ENCODE measurements around the gene SLC44A4.
A peak's percentile ranks its signal among the peaks of the same experiment; 100 is the strongest.

Gene SLC44A4

GRCh38 chr6:31901415-31901952 lies 22.7 kb upstream of the SLC44A4 start:
- no peaks in the 10 kb centered on the region for H3K27me3 ChIP-seq (ENCODE audit: control insufficient read depth in 1 of 2, insufficient read depth in 2 of 2, low read length in 2 of 2)
- no peak overlapping the region for H3K9ac ChIP-seq (ENCODE audit: low read length in 2 of 2)
- H3K36me3 ChIP-seq (ENCODE audit: control insufficient read depth in 2 of 2, insufficient read depth in 2 of 2, low read length in 2 of 2): no peaks in the 10 kb centered on the region
- peak overlapping the region; percentile 45 to 88 for H3K4me3 ChIP-seq (ENCODE audit: low read length in 2 of 2)
- no peaks in the 10 kb centered on the region for H3K9me3 ChIP-seq (ENCODE audit: control insufficient read depth in 2 of 2, low read length in 2 of 2)
- peak overlapping the region; percentile 53 for H3K27ac ChIP-seq (ENCODE audit: low read length)
- H3K4me1 ChIP-seq (ENCODE audit: control insufficient read depth, insufficient read depth, low read length): peaks cover 32% of the 10 kb centered on the region

- peak overlapping the region; percentile 53 for H3K27ac ChIP-seq (ENCODE audit: low read length)
Measured at GRCh38 chr6:31900917-31901414, 22.2 kb upstream of the SLC44A4 start.

GRCh38 chr6:31899882-31900722 lies 21.3 kb upstream of the SLC44A4 start:
- no peaks in the 10 kb centered on the region for H3K36me3 ChIP-seq (ENCODE audit: control insufficient read depth in 2 of 2, insufficient read depth in 2 of 2, low read length in 2 of 2)
- H3K9ac ChIP-seq (ENCODE audit: low read length in 2 of 2): no peak overlapping the region
- H3K27me3 ChIP-seq (ENCODE audit: control insufficient read depth in 1 of 2, insufficient read depth in 2 of 2, low read length in 2 of 2): no peaks in the 10 kb centered on the region
- no peak overlapping the region for H3K4me3 ChIP-seq (ENCODE audit: low read length in 2 of 2)
- no peaks in the 10 kb centered on the region for H3K9me3 ChIP-seq (ENCODE audit: control insufficient read depth in 2 of 2, low read length in 2 of 2)
- no peak overlapping the region for H3K27ac ChIP-seq (ENCODE audit: low read length)
- H3K4me1 ChIP-seq (ENCODE audit: control insufficient read depth, insufficient read depth, low read length): peaks cover 32% of the 10 kb centered on the region

More at GRCh38 chr6:31900917-31901414, 22.2 kb upstream of the SLC44A4 start:
- Histone ChIP-seq H3K4me3 (ENCODE audit: low read length in 2 of 2) (peak overlapping the region; percentile 45 to 88), H3K9me3 (ENCODE audit: control insufficient read depth in 2 of 2, low read length in 2 of 2) (no peaks in the 10 kb centered on the region), H3K27me3 (ENCODE audit: control insufficient read depth in 1 of 2, insufficient read depth in 2 of 2, low read length in 2 of 2) (no peaks in the 10 kb centered on the region), H3K4me1 (ENCODE audit: control insufficient read depth, insufficient read depth, low read length) (peaks cover 32% of the 10 kb centered on the region), H3K36me3 (ENCODE audit: control insufficient read depth in 2 of 2, insufficient read depth in 2 of 2, low read length in 2 of 2) (no peaks in the 10 kb centered on the region), H3K9ac (ENCODE audit: low read length in 2 of 2) (no peak overlapping the region)

GRCh38 chr6:31899215-31899614 lies 20.4 kb upstream of the SLC44A4 start:
- Histone ChIP-seq H3K9me3 (ENCODE audit: control insufficient read depth in 2 of 2, low read length in 2 of 2) (no peaks in the 10 kb centered on the region), H3K27ac (ENCODE audit: low read length) (no peak overlapping the region), H3K27me3 (ENCODE audit: control insufficient read depth in 1 of 2, insufficient read depth in 2 of 2, low read length in 2 of 2) (no peaks in the 10 kb centered on the region), H3K4me1 (ENCODE audit: control insufficient read depth, insufficient read depth, low read length) (peaks cover 32% of the 10 kb centered on the region), H3K9ac (ENCODE audit: low read length in 2 of 2) (no peak overlapping the region), H3K4me3 (ENCODE audit: low read length in 2 of 2) (no peak overlapping the region), H3K36me3 (ENCODE audit: control insufficient read depth in 2 of 2, insufficient read depth in 2 of 2, low read length in 2 of 2) (no peaks in the 10 kb centered on the region)

- H3K27ac ChIP-seq (ENCODE audit: low read length): peak overlapping the region; percentile 83
- peaks cover 0 to 2% of the 10 kb centered on the region in 2 donors for H3K36me3 ChIP-seq (ENCODE audit: control insufficient read depth in 2 of 2, insufficient read depth in 2 of 2, low read length in 2 of 2)
- peaks cover 32% of the 10 kb centered on the region for H3K4me1 ChIP-seq (ENCODE audit: control insufficient read depth, insufficient read depth, low read length)
- H3K27me3 ChIP-seq (ENCODE audit: control insufficient read depth in 1 of 2, insufficient read depth in 2 of 2, low read length in 2 of 2): no peaks in the 10 kb centered on the region
- H3K9me3 ChIP-seq (ENCODE audit: control insufficient read depth in 2 of 2, low read length in 2 of 2): no peaks in the 10 kb centered on the region
- H3K4me3 ChIP-seq (ENCODE audit: low read length in 2 of 2): peak overlapping the region; percentile 79 to 99
- H3K9ac ChIP-seq (ENCODE audit: low read length in 2 of 2): peak overlapping the region; percentile 91 to 92
Measured at GRCh38 chr6:31898383-31899011, 19.7 kb upstream of the SLC44A4 start.

GRCh38 chr6:31897612-31898382 lies 19.0 kb upstream of the SLC44A4 start, which contains the start of gene EHMT2:
EHMT2 (minus strand) TSS chr6:31897698; CDS start chr6:31897677, 21 bp downstream.
- Histone ChIP-seq H3K4me1 (ENCODE audit: control insufficient read depth, insufficient read depth, low read length) (peaks cover 29% of the 10 kb centered on the region), H3K27ac (ENCODE audit: low read length) (peak within 1 kb of the TSS; percentile 83), H3K9ac (ENCODE audit: low read length in 2 of 2) (peak within 1 kb of the TSS; percentile 91 to 92), H3K27me3 (ENCODE audit: control insufficient read depth in 1 of 2, insufficient read depth in 2 of 2, low read length in 2 of 2) (no peaks in the 10 kb centered on the region), H3K36me3 (ENCODE audit: control insufficient read depth in 2 of 2, insufficient read depth in 2 of 2, low read length in 2 of 2) (peaks cover 2 to 8% of the 10 kb centered on the region in 2 donors), H3K9me3 (ENCODE audit: control insufficient read depth in 2 of 2, low read length in 2 of 2) (no peaks in the 10 kb centered on the region), H3K4me3 (ENCODE audit: low read length in 2 of 2) (peak within 1 kb of the TSS; percentile 79 to 99)

- peak overlapping the region; percentile 37 for H3K27ac ChIP-seq (ENCODE audit: low read length)
- no peaks in the 10 kb centered on the region for H3K27me3 ChIP-seq (ENCODE audit: control insufficient read depth in 1 of 2, insufficient read depth in 2 of 2, low read length in 2 of 2)
- peaks cover 3 to 13% of the 10 kb centered on the region in 2 donors for H3K36me3 ChIP-seq (ENCODE audit: control insufficient read depth in 2 of 2, insufficient read depth in 2 of 2, low read length in 2 of 2)
- H3K9ac ChIP-seq (ENCODE audit: low read length in 2 of 2): peak overlapping the region; percentile 23 to 66
- peak overlapping the region; percentile 57 to 99 for H3K4me3 ChIP-seq (ENCODE audit: low read length in 2 of 2)
- no peaks in the 10 kb centered on the region for H3K9me3 ChIP-seq (ENCODE audit: control insufficient read depth in 2 of 2, low read length in 2 of 2)
- peaks cover 23% of the 10 kb centered on the region for H3K4me1 ChIP-seq (ENCODE audit: control insufficient read depth, insufficient read depth, low read length)
Measured at GRCh38 chr6:31896856-31897611, 18.2 kb upstream of the SLC44A4 start.

GRCh38 chr6:31896493-31896855 lies 17.7 kb upstream of the SLC44A4 start:
- Histone ChIP-seq H3K27ac (ENCODE audit: low read length) (peak overlapping the region; percentile 37), H3K27me3 (ENCODE audit: control insufficient read depth in 1 of 2, insufficient read depth in 2 of 2, low read length in 2 of 2) (no peaks in the 10 kb centered on the region), H3K4me3 (ENCODE audit: low read length in 2 of 2) (peak overlapping the region; percentile 57 to 99), H3K9ac (ENCODE audit: low read length in 2 of 2) (peak overlapping the region; percentile 23 to 66), H3K4me1 (ENCODE audit: control insufficient read depth, insufficient read depth, low read length) (peaks cover 23% of the 10 kb centered on the region), H3K36me3 (ENCODE audit: control insufficient read depth in 2 of 2, insufficient read depth in 2 of 2, low read length in 2 of 2) (peaks cover 4 to 17% of the 10 kb centered on the region in 2 donors), H3K9me3 (ENCODE audit: control insufficient read depth in 2 of 2, low read length in 2 of 2) (no peaks in the 10 kb centered on the region)

GRCh38 chr6:31892821-31893220 lies 14.0 kb upstream of the SLC44A4 start:
- Histone ChIP-seq H3K9me3 (ENCODE audit: control insufficient read depth in 2 of 2, low read length in 2 of 2) (no peaks in the 10 kb centered on the region), H3K4me1 (ENCODE audit: control insufficient read depth, insufficient read depth, low read length) (peaks cover 4% of the 10 kb centered on the region), H3K36me3 (ENCODE audit: control insufficient read depth in 2 of 2, insufficient read depth in 2 of 2, low read length in 2 of 2) (peaks cover 21 to 35% of the 10 kb centered on the region in 2 donors), H3K9ac (ENCODE audit: low read length in 2 of 2) (no peak overlapping the region), H3K4me3 (ENCODE audit: low read length in 2 of 2) (no peak overlapping the region), H3K27me3 (ENCODE audit: control insufficient read depth in 1 of 2, insufficient read depth in 2 of 2, low read length in 2 of 2) (no peaks in the 10 kb centered on the region), H3K27ac (ENCODE audit: low read length) (no peak overlapping the region)

Data from stomach smooth muscle (tissue), 2 donors.